HepG2 (cell line): ENCODE results near the gene KCTD15. TPM values are rescaled to one million over a fixed set of nuclear protein-coding genes. Genes with fewer than 3 reads are reported as not detected.

Experiments
- AHDC1 ChIP-seq: sonication (generic); formaldehyde crosslinking; IDR thresholded peaks from 2 replicates; pipeline ENCODE4 v1.5.1; 2020; ENCODE audit warnings: mild to moderate bottlenecking, missing genetic modification reagents, borderline replicate concordance
- DZIP1 ChIP-seq: sonication (generic); formaldehyde crosslinking; IDR thresholded peaks from 2 replicates; pipeline ENCODE4 v1.5.0; 2020; ENCODE audit warnings: mild to moderate bottlenecking, missing genetic modification reagents
- KLF13 ChIP-seq: sonication (generic); formaldehyde crosslinking; IDR thresholded peaks from 2 replicates; pipeline ENCODE4 v1.4.0; 2020; ENCODE audit warnings: mild to moderate bottlenecking, missing genetic modification reagents
- MAF1 ChIP-seq: sonication (generic); formaldehyde crosslinking; IDR thresholded peaks from 2 replicates; pipeline ENCODE4 v1.5.0; 2020; ENCODE audit warnings: missing genetic modification reagents, borderline replicate concordance
- MBNL3 ChIP-seq: fragments of 250-450 bp; sonication (Bioruptor Pico); conservative IDR thresholded peaks from 2 replicates; pipeline ENCODE4 v1.8.0; 2022; ENCODE audit warnings: mild to moderate bottlenecking, inconsistent platforms
- MYC ChIP-seq: sonication (generic); formaldehyde crosslinking; IDR thresholded peaks from 2 replicates; pipeline ENCODE4 v1.9.0; 2021; ENCODE audit warnings: missing genetic modification reagents, borderline replicate concordance
- NR0B2 ChIP-seq: sonication (generic); formaldehyde crosslinking; IDR thresholded peaks from 2 replicates; pipeline ENCODE4 v1.4.0; 2020; ENCODE audit warnings: mild to moderate bottlenecking, missing genetic modification reagents
- PAXIP1 ChIP-seq: sonication (generic); formaldehyde crosslinking; conservative IDR thresholded peaks from 2 replicates; pipeline ENCODE4 v1.4.0; 2020; ENCODE audit warnings: mild to moderate bottlenecking, missing genetic modification reagents, moderate library complexity
- SETDB1 ChIP-seq: sonication (generic); formaldehyde crosslinking; IDR thresholded peaks from 2 replicates; pipeline ENCODE4 v1.5.1; 2020; ENCODE audit warnings: missing genetic modification reagents, mild to moderate bottlenecking, borderline replicate concordance
- TCF7 ChIP-seq: sonication (generic); IDR thresholded peaks from 2 replicates; pipeline ENCODE4 v1.6.1; 2016; ENCODE audit warnings: antibody characterized with exemption, low read depth
- ZNF292 ChIP-seq: sonication (generic); formaldehyde crosslinking; IDR thresholded peaks from 2 replicates; pipeline ENCODE4 v1.8.1; 2022; ENCODE audit warnings: mild to moderate bottlenecking, low read depth, missing genetic modification reagents, borderline replicate concordance
- ZNF33B ChIP-seq: sonication (generic); formaldehyde crosslinking; IDR thresholded peaks from 2 replicates; pipeline ENCODE4 v1.5.1; 2020; ENCODE audit warnings: mild to moderate bottlenecking, missing genetic modification reagents
- ZNF552 ChIP-seq: sonication (generic); formaldehyde crosslinking; IDR thresholded peaks from 2 replicates; pipeline ENCODE4 v1.9.0; 2022; ENCODE audit warnings: missing genetic modification reagents, mild to moderate bottlenecking, borderline replicate concordance
- ZNF674 ChIP-seq: sonication (generic); formaldehyde crosslinking; IDR thresholded peaks from 2 replicates; pipeline ENCODE4 v1.5.0; 2020; ENCODE audit warnings: low read depth, mild to moderate bottlenecking, missing genetic modification reagents
- ZNF691 ChIP-seq: sonication (generic); formaldehyde crosslinking; IDR thresholded peaks from 2 replicates; pipeline ENCODE4 v1.4.0; 2020; ENCODE audit warnings: missing genetic modification reagents, low read depth, mild to moderate bottlenecking, borderline replicate concordance
- polyA plus RNA-seq, 8 experiments: library from polyadenylated mRNA; depleted of rRNA in 3 of 8; stranded (reverse) in 7 of 8; unstranded in 1 of 8; fragments of >200 nt; fragmentation: Illumina TruSeq in 4 of 8; extraction: Trizol in 4 of 8; gene quantifications; 2 replicates each; pipeline versions ENCODE4 v1.2.1 to v1.2.3, GENCODE V29; 2011 to 2016; ENCODE audit warnings: low read depth in 4 of 8, missing spikeins in 1 of 8, mixed read lengths in 1 of 8; ENCODE audit not compliant: insufficient read depth in 1 of 8
- total RNA-seq, 5 experiments: library from RNA; depleted of rRNA; stranded (reverse); fragments of >200 nt; fragmentation: Illumina TruSeq; extraction: Trizol; gene quantifications; 2 replicates each; pipeline ENCODE4 v1.2.3, GENCODE V29; 2016; ENCODE audit warnings: low read depth in 1 of 5

Gene KCTD15
- total and polyA plus RNA-seq, 2 of the 13 experiments (the other 11 are each of a cell fraction or from before 2014, with no cell fraction given), result 13.2 to 16.7 TPM

GRCh38 chr19:33778089-33778791 lies 18.4 kb upstream of the KCTD15 start (continued):
- no peak for TF ChIP-seq TCF7
- no peak for TF ChIP-seq DZIP1 (CRISPR knock-in tag)
- TF ChIP-seq KLF13, result no peak
- TF ChIP-seq ZNF33B (CRISPR knock-in tag), result no peak
- peak; percentile 41; the same call in 1 of the 2 replicates for TF ChIP-seq MAF1 (CRISPR knock-in tag)
- no peak for TF ChIP-seq ZNF674 (CRISPR knock-in tag)
- TF ChIP-seq AHDC1 (CRISPR knock-in tag), result no peak
- TF ChIP-seq ZNF691 (CRISPR knock-in tag), result peak; percentile 74; the same call in 1 of the 2 replicates
- TF ChIP-seq PAXIP1, result no peak
- TF ChIP-seq ZNF292 (CRISPR knock-in tag), result no peak
- no peak for TF ChIP-seq MBNL3 (CRISPR knock-in tag)
- no peak for TF ChIP-seq NR0B2
- no peak for TF ChIP-seq SETDB1 (CRISPR knock-in tag)
- TF ChIP-seq MYC (CRISPR knock-in tag), result peak; percentile 50; the same call in 1 of the 2 replicates
- no peak for TF ChIP-seq ZNF552
